ACC112 (cell line): ENCODE results near the gene KIF26B.

Source experiments
- H2AFZ ChIP-seq: fragments of 200-600 bp; sonication (generic); one replicate; pipeline ENCODE4 v1.6.0; 2017; ENCODE audit warnings: antibody characterized with exemption, low read length; ENCODE audit not compliant: unreplicated experiment
- H3K27ac ChIP-seq: fragments of 200-600 bp; sonication (generic); 2 replicates; pipeline ENCODE4 v1.5.1; 2014; ENCODE audit warnings: low read depth, mild to moderate bottlenecking, antibody characterized with exemption, low read length, moderate library complexity
- H3K27me3 ChIP-seq: fragments of 200-600 bp; sonication (generic); 2 replicates; pipeline ENCODE4 v1.6.1; 2014; ENCODE audit warnings: mild to moderate bottlenecking, antibody characterized with exemption, low read length, moderate library complexity, mixed read lengths; ENCODE audit not compliant: insufficient read depth
- H3K36me3 ChIP-seq: fragments of 200-600 bp; sonication (generic); 2 replicates; pipeline ENCODE4 v1.6.1; 2016; ENCODE audit warnings: mild to moderate bottlenecking, antibody characterized with exemption, low read length, moderate library complexity, mixed read lengths; ENCODE audit not compliant: insufficient read depth
- H3K4me1 ChIP-seq: fragments of 200-600 bp; sonication (generic); one replicate; pipeline ENCODE4 v1.6.1; 2016; ENCODE audit warnings: low read length, mixed read lengths; ENCODE audit not compliant: insufficient read depth, unreplicated experiment, control insufficient read depth
- H3K4me3 ChIP-seq: fragments of 200-600 bp; sonication (generic); 2 replicates; pipeline ENCODE4 v1.5.1; 2014; ENCODE audit warnings: mild to moderate bottlenecking, low read depth, low read length
- H3K79me2 ChIP-seq: fragments of 200-600 bp; sonication (generic); one replicate; pipeline ENCODE4 v1.6.0; 2016; ENCODE audit warnings: low read length; ENCODE audit not compliant: control insufficient read depth, unreplicated experiment, insufficient read depth

Gene KIF26B

DNA sequence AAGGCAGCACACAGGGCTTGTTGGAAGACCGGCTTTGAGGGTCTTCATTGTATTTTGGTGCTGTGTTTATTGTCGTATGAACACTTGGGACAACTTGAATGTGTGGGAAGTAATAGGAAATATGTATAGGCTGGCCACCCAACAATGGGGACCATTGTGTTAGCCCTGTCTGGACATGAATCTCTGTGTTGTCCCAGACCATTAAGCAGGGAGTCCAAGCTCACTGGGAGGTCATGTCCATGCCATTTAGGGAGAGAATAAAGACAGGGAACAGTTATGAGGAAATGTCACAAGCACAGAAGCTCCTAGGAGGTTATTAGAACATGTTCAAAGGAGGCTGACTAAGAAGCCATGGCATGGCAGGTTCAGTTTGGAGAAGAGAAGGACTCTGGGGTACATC, 266.1 kb downstream of the KIF26B start:
- Histone ChIP-seq H3K27ac (no peak overlapping the region), H3K4me1 (no peaks in the 10 kb centered on the region), H2AFZ (no peak overlapping the region), H3K4me3 (no peak overlapping the region), H3K36me3 (no peaks in the 10 kb centered on the region), H3K79me2 (no peaks in the 10 kb centered on the region), H3K27me3 (no peaks in the 10 kb centered on the region)

DNA sequence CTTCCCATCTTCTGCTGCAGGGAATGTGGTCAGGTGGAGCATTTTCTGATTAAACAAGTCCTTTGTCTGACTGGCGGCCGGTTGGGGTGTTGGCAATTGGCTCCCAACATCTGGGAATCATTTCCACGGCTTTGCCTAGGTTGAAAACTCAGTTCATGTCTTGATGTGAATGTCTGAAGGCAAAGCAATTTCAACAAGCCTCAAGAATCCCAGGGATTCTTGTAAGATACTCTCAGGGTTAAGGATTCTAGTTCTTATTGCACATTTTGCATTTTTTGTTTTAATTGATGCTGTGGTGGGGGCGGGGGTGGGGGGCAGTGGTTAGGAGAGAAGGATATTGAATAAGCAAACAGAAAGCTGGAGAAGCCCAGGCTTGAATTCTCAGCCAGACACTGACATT, 273.9 kb downstream of the KIF26B start:
- Histone ChIP-seq H2AFZ (no peak overlapping the region), H3K4me1 (no peaks in the 10 kb centered on the region), H3K27ac (no peak overlapping the region), H3K36me3 (no peaks in the 10 kb centered on the region), H3K27me3 (no peaks in the 10 kb centered on the region), H3K79me2 (no peaks in the 10 kb centered on the region), H3K4me3 (no peak overlapping the region)

DNA sequence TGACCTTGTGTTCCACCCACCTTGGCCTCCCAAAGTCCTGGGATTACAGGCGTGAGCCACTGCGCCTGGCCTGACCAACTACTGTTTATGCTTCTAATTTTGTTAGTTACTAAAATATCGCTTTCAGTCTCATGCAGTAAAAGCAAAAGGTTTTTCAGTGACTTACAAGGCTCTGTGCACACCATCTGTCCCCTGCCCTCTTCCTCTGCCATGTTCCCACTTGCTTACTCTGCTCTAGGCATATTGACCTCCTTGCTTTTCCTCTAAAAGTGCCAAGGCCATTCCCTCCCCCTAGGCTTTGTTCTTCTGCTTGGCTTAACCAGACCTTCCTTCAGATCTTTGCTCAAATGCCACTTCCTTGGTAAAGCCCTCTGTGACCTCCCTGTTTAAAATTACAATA, 276.9 kb downstream of the KIF26B start:
- Histone ChIP-seq H3K36me3 (no peaks in the 10 kb centered on the region), H3K27me3 (no peaks in the 10 kb centered on the region)

DNA sequence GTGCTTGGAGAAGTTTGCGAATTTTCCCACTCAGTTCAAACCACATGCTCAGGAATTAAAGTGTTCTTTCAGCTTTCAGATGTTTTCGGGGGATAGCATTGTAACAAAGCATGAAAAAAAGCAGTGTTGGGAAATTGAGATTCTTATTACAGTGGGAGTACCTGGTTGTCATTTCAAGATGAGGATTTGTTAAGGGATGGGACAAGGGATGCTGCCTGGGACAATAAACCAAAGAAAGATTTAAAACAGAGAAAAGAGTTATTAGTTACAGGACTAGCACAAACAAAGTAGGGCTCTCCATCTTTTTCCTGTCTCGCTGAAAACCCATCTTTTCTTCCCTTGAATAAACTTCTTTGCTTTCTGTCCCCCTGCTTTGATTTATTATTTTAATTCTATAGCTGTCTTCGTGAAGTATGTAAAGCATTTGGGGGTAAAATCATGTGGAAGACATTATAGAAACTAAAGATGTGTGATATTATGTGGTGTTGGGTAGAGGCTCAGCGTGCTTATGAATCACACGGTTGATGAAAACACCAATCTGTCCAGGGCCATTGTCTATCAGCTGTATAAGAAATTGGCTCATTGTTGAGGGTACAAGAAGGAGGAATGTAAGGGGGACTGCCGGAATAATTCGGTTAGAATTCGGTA, 277.6 kb downstream of the KIF26B start:
- Histone ChIP-seq H3K79me2 (no peaks in the 10 kb centered on the region), H3K36me3 (no peaks in the 10 kb centered on the region), H2AFZ (no peak overlapping the region), H3K4me3 (no peak overlapping the region), H3K4me1 (no peaks in the 10 kb centered on the region), H3K27ac (no peak overlapping the region), H3K27me3 (no peaks in the 10 kb centered on the region)

More for the DNA sequence above, 276.9 kb downstream of the KIF26B start:
- H2AFZ ChIP-seq: no peak overlapping the region
- H3K27ac ChIP-seq: no peak overlapping the region
- no peak overlapping the region for H3K4me3 ChIP-seq
- H3K4me1 ChIP-seq: no peaks in the 10 kb centered on the region
- no peaks in the 10 kb centered on the region for H3K79me2 ChIP-seq

DNA sequence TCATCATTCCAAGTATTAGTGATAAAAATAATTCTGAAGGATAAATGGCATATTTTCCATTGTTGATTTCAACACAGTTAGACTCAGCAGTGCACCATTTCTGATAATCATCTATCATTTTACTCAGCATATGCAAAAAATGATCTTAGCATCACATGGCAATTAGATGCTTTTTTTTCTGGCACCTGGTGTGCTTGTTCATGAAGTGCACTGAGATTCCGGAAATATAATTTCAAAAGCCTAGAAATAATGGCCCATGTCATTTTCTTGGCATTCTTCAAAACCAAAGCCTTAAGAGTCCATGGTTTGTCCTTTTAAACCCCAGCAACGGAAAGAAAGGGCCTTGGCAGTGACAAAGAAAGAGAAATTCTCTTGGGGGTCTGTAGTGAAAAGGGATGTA, 278.8 kb downstream of the KIF26B start:
- H3K4me3 ChIP-seq: no peak overlapping the region
- no peaks in the 10 kb centered on the region for H3K27me3 ChIP-seq
- H3K4me1 ChIP-seq: no peaks in the 10 kb centered on the region
- no peak overlapping the region for H2AFZ ChIP-seq
- no peaks in the 10 kb centered on the region for H3K36me3 ChIP-seq
- H3K27ac ChIP-seq: no peak overlapping the region
- no peaks in the 10 kb centered on the region for H3K79me2 ChIP-seq

DNA sequence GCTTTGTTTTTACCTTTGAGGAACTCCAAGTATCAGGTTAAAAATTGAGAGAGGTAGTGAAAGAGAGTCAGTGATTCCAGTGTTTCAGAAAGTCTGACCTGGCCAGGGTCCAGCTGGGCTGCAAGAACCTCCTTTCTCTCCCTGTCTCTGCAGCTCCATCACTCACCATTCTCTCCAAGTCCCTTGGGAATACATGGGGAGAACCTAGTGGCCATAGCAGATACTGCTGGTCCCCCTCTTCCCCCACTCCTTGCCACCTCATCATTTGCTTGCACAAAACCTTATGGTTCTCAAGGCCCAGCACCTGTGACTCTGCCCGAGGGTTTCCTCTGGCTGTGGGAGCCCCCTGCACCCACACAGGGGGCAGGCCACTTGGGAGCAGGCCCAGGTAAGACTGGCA, 279.5 kb downstream of the KIF26B start:
- Histone ChIP-seq H3K27ac (no peak overlapping the region), H3K4me3 (no peak overlapping the region), H3K27me3 (no peaks in the 10 kb centered on the region), H2AFZ (no peak overlapping the region), H3K79me2 (no peaks in the 10 kb centered on the region), H3K4me1 (no peaks in the 10 kb centered on the region), H3K36me3 (no peaks in the 10 kb centered on the region)

DNA sequence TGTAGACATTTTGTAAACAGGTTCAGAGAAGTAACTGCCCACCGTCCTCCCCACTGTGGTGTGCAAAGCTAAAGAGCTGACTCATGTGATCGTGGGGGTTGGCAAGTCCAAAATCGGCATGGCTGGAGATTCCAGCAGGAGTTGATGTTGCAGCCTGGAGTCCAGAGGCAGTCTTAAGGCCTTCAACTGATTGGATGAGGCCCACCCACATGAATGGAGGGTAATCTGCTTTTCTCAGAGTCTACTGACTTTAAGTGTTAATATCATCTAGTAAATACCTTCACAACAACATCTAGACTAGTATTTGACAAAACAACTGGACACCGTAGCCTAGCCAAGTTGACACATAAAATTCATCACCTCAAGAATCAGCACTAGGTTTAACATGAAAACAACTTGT, 281.6 kb downstream of the KIF26B start:
- Histone ChIP-seq H3K79me2 (no peaks in the 10 kb centered on the region), H3K36me3 (no peaks in the 10 kb centered on the region), H3K4me1 (no peaks in the 10 kb centered on the region), H2AFZ (no peak overlapping the region), H3K27ac (no peak overlapping the region), H3K4me3 (no peak overlapping the region), H3K27me3 (no peaks in the 10 kb centered on the region)

DNA sequence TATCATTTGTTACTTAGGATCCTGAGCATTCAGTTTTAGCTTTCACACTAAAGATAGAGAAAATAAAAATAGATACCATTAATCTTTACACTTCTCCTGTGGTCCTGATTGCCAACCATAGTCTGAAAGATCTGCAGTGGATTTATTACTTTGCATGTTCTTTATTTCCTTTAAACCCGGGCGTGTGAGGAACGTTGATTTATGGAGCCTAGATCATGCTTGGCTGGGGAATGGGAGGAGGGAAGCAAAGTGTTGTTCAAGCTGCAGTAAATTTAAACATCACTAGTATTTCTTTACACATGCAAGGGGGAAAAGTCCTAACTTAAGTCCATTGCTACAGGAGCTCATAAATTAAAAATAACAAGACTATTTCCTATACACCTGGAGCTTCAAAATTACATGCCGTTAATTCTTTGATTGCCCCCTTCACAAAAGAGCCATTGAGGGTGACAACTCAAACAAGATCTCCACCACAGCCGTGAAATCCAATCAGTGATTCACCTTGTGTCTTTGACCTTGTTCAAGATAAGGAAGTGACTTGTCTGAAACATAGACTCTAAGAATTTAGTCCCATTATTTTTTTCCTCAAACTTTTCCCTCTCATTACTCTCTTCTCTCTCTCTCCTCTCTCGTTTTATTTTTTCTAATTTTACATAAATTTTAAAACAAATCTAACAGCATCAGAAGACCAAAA, 282.7 kb downstream of the KIF26B start:
- Histone ChIP-seq H3K4me3 (no peak overlapping the region), H2AFZ (no peak overlapping the region), H3K27me3 (no peaks in the 10 kb centered on the region), H3K4me1 (no peaks in the 10 kb centered on the region), H3K79me2 (no peaks in the 10 kb centered on the region), H3K36me3 (no peaks in the 10 kb centered on the region), H3K27ac (no peak overlapping the region)

DNA sequence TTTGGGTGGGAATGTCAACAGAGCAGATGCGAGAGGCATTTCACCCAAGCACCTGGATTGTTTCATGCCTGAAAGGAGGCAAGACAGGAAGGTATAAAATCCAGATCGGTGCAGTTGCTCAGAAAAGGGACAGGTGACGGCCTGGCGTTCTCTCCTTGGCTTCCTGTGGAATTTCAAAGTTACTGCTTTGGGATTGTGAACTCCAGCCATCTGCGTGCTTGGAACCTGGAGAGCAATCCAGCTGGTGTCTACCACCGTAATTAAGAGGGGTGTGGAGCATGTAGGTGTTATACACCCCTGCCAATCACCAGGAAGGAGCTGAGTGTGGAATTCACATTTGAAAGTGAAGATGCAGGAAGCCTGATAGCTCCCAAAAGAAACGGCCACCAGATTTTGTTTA, 286.1 kb downstream of the KIF26B start:
- Histone ChIP-seq H2AFZ (no peak overlapping the region), H3K4me1 (no peaks in the 10 kb centered on the region), H3K4me3 (no peak overlapping the region), H3K79me2 (no peaks in the 10 kb centered on the region), H3K27me3 (no peaks in the 10 kb centered on the region), H3K36me3 (no peaks in the 10 kb centered on the region), H3K27ac (no peak overlapping the region)

DNA sequence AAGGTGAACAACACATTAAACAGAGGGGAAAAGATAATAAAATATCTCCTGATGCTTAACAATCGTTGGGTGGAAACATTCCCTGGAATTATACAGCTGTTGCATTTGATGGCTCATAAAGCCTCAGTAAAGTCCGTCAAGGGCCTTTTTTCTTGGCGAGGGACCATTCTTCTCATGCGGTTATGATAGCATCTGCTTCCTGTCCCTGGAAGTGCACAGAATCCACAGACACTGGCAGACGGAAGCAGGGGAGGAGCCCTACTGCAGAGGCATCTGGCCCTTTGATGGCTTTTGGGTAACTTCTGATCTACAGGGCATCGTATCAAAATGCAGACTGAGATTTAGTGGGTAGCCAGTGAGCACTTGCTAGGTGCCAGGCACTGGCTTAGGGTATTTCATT, 286.9 kb downstream of the KIF26B start:
- Histone ChIP-seq H3K4me1 (no peaks in the 10 kb centered on the region), H3K27ac (no peak overlapping the region), H3K27me3 (no peaks in the 10 kb centered on the region), H2AFZ (no peak overlapping the region), H3K4me3 (no peak overlapping the region), H3K36me3 (no peaks in the 10 kb centered on the region), H3K79me2 (no peaks in the 10 kb centered on the region)

DNA sequence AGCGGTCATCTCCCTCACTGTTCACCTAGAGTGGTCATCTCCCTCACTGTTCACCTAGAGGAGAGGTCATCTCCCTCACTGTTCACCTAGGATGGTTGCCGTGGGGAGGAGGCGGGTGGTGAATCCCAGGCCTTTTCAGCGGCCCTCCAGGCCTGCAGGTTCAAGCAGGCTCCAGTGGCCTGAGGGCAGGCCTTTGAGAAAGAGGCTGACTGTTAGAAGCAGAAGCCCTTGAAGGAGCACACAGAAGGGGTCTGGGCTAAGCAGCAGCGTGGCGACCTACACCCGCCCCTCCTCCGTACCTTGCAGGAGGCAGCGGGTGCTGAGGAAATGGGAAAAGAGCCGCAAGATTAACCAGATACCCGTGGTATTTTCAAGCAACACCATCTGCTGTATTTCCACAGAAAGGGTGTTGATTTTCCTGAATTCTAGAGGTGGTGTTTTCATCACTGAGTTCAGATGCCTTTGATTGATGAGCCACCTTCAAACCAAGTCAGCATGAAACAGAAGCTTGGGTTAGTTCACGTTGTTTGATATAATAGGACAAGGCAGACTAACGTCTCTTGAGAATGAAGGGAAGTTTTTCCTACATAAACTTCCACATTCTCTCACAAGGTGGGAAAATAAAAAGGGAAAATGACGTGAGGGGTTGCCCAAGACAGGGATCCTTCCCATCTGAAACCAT, 289.5 kb downstream of the KIF26B start:
- H3K36me3 ChIP-seq: no peaks in the 10 kb centered on the region
- H2AFZ ChIP-seq: no peak overlapping the region
- no peaks in the 10 kb centered on the region for H3K27me3 ChIP-seq
- no peak overlapping the region for H3K4me3 ChIP-seq
- no peaks in the 10 kb centered on the region for H3K79me2 ChIP-seq
- H3K27ac ChIP-seq: no peak overlapping the region
- no peaks in the 10 kb centered on the region for H3K4me1 ChIP-seq
